ENCODE data around the gene NRIP3. TPM values are rescaled to one million over a fixed set of nuclear protein-coding genes. Genes with fewer than 3 reads are reported as not detected.

Gene NRIP3
- total RNA-seq, 4 donors from 2014 or later, result 0.66 to 1.4 (median 1.0) TPM

DNA sequence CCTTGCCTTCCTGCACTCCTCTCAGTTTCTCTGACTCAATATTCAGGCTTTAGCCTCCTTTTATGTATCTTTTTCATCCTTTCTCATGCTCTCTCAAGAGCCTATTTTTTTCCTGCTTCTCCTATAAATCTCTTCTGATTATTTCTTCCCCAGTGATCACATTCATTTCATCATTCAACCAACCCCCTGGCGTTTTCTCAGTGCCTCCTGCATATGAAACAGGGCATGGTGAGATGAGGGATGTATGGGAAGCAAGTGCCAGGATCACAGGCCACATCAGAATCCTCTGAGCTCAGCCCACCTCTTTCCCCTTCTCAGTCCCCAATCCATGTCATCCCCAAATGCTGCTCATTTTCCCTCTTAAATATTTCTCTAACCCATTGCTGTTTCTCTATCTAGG, 38.7 kb upstream of the NRIP3 start:
- Histone ChIP-seq H3K9me3 (no peaks in the 10 kb centered on the region), H3K27ac (no peak overlapping the region), H3K4me3 (no peak overlapping the region), H3K27me3 (no peaks in the 10 kb centered on the region), H3K36me3 (no peaks in the 10 kb centered on the region), H3K4me1 (peaks cover 0 to 15% (median 4%) of the 10 kb centered on the region in 3 donors)
- intact Hi-C loops (cut with DNase I), result no loop called here
- WGBS, 2 donors, result 63 to 69% methylated on average over 1 of the region's 1 CpG
- DNase-seq, result no peak
- TF ChIP-seq, protein P1, sequence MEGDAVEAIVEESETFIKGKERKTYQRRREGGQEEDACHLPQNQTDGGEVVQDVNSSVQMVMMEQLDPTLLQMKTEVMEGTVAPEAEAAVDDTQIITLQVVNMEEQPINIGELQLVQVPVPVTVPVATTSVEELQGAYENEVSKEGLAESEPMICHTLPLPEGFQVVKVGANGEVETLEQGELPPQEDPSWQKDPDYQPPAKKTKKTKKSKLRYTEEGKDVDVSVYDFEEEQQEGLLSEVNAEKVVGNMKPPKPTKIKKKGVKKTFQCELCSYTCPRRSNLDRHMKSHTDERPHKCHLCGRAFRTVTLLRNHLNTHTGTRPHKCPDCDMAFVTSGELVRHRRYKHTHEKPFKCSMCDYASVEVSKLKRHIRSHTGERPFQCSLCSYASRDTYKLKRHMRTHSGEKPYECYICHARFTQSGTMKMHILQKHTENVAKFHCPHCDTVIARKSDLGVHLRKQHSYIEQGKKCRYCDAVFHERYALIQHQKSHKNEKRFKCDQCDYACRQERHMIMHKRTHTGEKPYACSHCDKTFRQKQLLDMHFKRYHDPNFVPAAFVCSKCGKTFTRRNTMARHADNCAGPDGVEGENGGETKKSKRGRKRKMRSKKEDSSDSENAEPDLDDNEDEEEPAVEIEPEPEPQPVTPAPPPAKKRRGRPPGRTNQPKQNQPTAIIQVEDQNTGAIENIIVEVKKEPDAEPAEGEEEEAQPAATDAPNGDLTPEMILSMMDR (IDR thresholded peaks at IDR 0.05), result no peak
- TF ChIP-seq POLR2A (IDR thresholded peaks at IDR 0.05), result no peak

DNA sequence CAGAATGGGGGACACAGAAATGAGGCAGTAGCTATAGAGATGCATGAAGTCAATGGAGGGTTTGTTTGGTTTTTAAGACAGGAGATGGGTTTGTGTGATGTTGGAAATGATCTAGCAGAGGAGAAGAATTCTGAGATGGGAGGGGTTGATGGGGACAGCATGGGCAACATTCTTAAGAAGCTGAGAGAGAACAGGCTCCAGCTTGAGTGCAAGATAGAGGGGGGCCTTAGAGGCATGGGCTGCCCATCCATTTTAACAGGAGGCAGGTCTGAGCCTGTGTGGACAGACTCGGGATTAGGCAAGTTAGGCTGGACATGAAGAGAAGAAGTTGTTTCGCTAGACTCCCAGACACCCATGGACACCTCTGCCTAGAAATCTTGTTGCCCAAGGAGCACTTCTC, 37.9 kb upstream of the NRIP3 start:
- TF ChIP-seq, protein P1 (IDR thresholded peaks at IDR 0.05), result no peak
- TF ChIP-seq POLR2A (IDR thresholded peaks at IDR 0.05), result no peak
- WGBS, 2 donors, result 65 to 67% methylated on average over 2 of the region's 2 CpGs
- peaks cover 0 to 7% (median 0%) of the 10 kb centered on the region in 3 donors for H3K4me1 ChIP-seq
- H3K27ac ChIP-seq, result no peak overlapping the region
- intact Hi-C loops (cut with DNase I), result no loop called here
- DNase-seq, result no peak
- no peak overlapping the region for H3K4me3 ChIP-seq
- H3K9me3 ChIP-seq, result no peaks in the 10 kb centered on the region
- no peaks in the 10 kb centered on the region for H3K27me3 ChIP-seq
- no peaks in the 10 kb centered on the region for H3K36me3 ChIP-seq

DNA sequence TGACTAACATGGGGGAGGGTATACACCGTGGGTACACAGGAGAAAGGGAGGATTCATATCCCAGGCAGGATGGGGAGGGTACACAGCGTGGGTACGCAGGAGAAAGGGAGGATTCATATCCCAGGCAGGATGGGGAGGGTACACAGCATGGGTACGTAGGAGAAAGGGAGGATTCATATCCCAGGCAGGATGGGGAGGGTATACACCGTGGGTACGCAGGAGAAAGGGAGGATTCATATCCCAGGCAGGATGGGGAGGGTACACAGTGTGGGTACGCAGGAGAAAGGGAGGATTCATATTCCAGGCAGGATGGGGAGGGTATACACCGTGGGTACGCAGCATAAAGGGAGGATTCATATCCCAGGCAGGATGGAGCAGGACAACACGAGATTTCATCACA, 36.6 kb upstream of the NRIP3 start:
- Histone ChIP-seq H3K27me3 (no peaks in the 10 kb centered on the region), H3K27ac (no peak overlapping the region), H3K9me3 (no peaks in the 10 kb centered on the region), H3K4me1 (no peaks in the 10 kb centered on the region), H3K4me3 (no peak overlapping the region), H3K36me3 (no peaks in the 10 kb centered on the region)
- 82 to 88% methylated on average over 10 of the region's 10 CpGs for WGBS, 2 donors
- DNase-seq, result no peak
- TF ChIP-seq, protein P1 (IDR thresholded peaks at IDR 0.05), result no peak
- TF ChIP-seq POLR2A (IDR thresholded peaks at IDR 0.05), result no peak
- intact Hi-C loops (cut with DNase I), result no loop called here

DNA sequence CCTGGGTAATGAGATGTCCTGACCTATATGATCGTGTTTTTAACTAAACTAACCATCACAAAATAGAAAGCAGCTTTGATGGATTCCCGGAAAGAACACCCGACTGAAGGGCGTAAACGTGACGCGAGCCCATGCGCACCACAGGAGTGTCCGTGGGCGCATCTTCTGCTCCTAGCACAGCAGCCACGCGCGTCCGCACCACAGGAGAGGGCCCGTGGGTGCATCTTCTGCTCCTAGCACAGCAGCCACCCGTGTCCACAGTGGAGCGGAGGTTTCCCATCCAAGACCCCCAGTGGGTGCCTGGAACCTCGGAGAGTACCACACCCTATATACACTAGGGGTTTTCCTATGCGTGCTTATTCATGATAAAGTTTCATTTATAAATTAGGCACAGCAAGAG, 36.1 kb upstream of the NRIP3 start:
- Histone ChIP-seq H3K4me1 (no peaks in the 10 kb centered on the region), H3K9me3 (no peaks in the 10 kb centered on the region), H3K27me3 (no peaks in the 10 kb centered on the region), H3K36me3 (no peaks in the 10 kb centered on the region), H3K27ac (no peak overlapping the region), H3K4me3 (no peak overlapping the region)
- TF ChIP-seq POLR2A (IDR thresholded peaks at IDR 0.05), result no peak
- TF ChIP-seq, protein P1 (IDR thresholded peaks at IDR 0.05), result no peak
- DNase-seq, result no peak
- intact Hi-C loops (cut with DNase I), result no loop called here
- WGBS, 2 donors, result 95 to 96% methylated on average over 13 to 14 of the region's 19 CpGs

- TF ChIP-seq POLR2A (IDR thresholded peaks at IDR 0.05), result no peak
- TF ChIP-seq, protein P1 (IDR thresholded peaks at IDR 0.05), result no peak
- intact Hi-C loops (cut with DNase I), result no loop called here
- 66 to 69% methylated on average over 6 to 9 of the region's 9 CpGs for WGBS, 2 donors
- no peak for DNase-seq
- no peaks in the 10 kb centered on the region for H3K36me3 ChIP-seq
- H3K9me3 ChIP-seq, result no peaks in the 10 kb centered on the region
- no peaks in the 10 kb centered on the region for H3K27me3 ChIP-seq
- no peaks in the 10 kb centered on the region for H3K4me1 ChIP-seq
- H3K4me3 ChIP-seq, result no peak overlapping the region
- H3K27ac ChIP-seq, result no peak overlapping the region
Measured at GRCh38 chr11:9039198-9039597, 35.4 kb upstream of the NRIP3 start.
